Motor neuron (in vitro differentiated cells): ENCODE measurements around the gene FAM124B. TPM values are rescaled to one million over a fixed set of nuclear protein-coding genes. Genes with fewer than 3 reads are reported as not detected.
"Not testable (repeated sequence)": the region's sequence is repeated elsewhere in the genome, so short reads cannot be mapped to it uniquely, and the experiment has no call there.

Experiments used
- ATAC-seq, 8 experiments: fragments of 200-7000 bp; cut with Tn5 transposase; replicated peaks in 6 of 8; 2 replicates each; pipeline ENCODE4 v1.8.0; 2021; ENCODE audit warnings: mild to moderate bottlenecking in 8 of 8, moderate library complexity in 8 of 8
- H3K27ac ChIP-seq, 2 donors: fragments of 250-450 bp; sonication (Bioruptor Pico); 2 replicates each; pipeline ENCODE4 v1.9.0; 2021; ENCODE audit warnings: antibody characterized with exemption in 2 of 2, mild to moderate bottlenecking in 2 of 2, moderate library complexity in 1 of 2
- H3K4me1 ChIP-seq, 2 donors: fragments of 250-450 bp; sonication (Bioruptor Pico); replicated peaks in 1 of 2; 2 replicates each; pipeline ENCODE4 v1.6.1; 2021; ENCODE audit warnings: antibody characterized with exemption in 2 of 2, mild to moderate bottlenecking in 2 of 2, moderate library complexity in 1 of 2
- H3K4me3 ChIP-seq, 5 donors: fragments of 250-450 bp; sonication (Bioruptor Pico); 2 replicates each; pipeline ENCODE4 v1.9.0; 2021; ENCODE audit warnings: antibody characterized with exemption in 5 of 5, mild to moderate bottlenecking in 5 of 5, moderate library complexity in 4 of 5
- WGBS, 10 experiments: fragments of 450-650 bp; shearing (Covaris generic); methylation state at CpG; one replicate each; pipeline ENCODE4 v1.0.0; 2022; 5-methylcytosine and 5-hydroxymethylcytosine counted together
- in situ Hi-C, 9 experiments: fragments of 400-800 bp; cut with MboI; loops; one replicate each; pipeline ENCODE4 v1.15.0; 2021; ENCODE audit warnings: low sequenced_read_pairs in 9 of 9, low pct_unique_long_range_greater_than_20kb in 2 of 9; ENCODE audit not compliant: unreplicated experiment in 9 of 9
- total RNA-seq, 8 experiments: library from RNA; unstranded; fragments of 300-600 nt; gene quantifications; 2 replicates each; pipeline versions ENCODE4 v1.2.3 to v1.2.4, GENCODE V29; 2022

FAM124B gene
- total RNA-seq, 8 experiments from 2014 or later: 0.09 to 0.97 (median 0.23) TPM; not detected in 4

DNA sequence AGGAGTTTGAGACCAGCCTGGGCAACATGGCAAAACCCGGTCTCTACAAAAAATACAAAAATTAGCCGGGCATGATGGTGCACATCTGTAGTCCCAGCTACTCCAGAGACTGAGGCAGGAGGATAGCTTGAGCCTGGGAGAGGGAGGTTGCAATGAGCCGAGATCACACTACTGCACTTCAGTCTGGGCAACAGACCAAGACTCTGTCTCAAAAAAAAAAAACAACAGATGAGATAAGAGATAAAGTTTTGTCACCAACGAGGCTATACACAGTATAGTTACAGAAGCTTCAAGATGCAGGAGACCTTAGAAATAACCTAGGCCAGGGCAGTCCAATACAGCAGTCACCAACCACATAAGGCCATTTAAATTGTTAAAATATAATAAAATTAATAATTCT is 9.4 kb downstream of the FAM124B start:
- in situ Hi-C loops: no loop called here
- ATAC-seq: no peak
- H3K27ac ChIP-seq: no peak overlapping the region
- WGBS, 10 experiments: 0 to 96% (median 58%) methylated on average over 1 to 4 of the region's 4 CpGs; no CpG with 5 or more reads in 1 of the 10 experiments
- H3K4me3 ChIP-seq: no peak overlapping the region
- H3K4me1 ChIP-seq: no peaks in the 10 kb centered on the region

DNA sequence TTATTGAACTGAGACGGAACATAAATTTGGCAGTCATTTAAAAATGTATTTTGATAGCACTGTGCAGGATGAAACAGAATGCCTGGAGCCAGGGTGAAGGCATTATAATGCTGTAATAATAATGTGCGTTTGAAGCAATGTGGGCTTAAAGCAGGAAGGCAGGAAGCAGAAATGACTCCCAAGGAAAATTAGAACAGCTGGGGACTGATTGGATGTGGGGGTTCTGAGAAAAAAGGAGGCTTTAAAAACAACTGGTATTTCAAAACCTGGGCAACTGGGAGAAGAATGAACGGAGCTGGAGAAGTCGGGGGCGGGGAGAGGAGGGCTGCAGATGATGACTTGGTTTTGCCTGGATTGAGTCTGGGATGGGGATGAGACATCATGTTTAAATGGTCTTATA is 12.6 kb downstream of the FAM124B start:
- in situ Hi-C loops: no loop called here
- H3K4me3 ChIP-seq: no peak overlapping the region
- no peak overlapping the region for H3K27ac ChIP-seq
- no peaks in the 10 kb centered on the region for H3K4me1 ChIP-seq
- 35 to 100% (median 86%) methylated on average over 1 to 5 of the region's 5 CpGs; no CpG with 5 or more reads in 1 of the 10 experiments for WGBS, 10 experiments
- no peak for ATAC-seq

DNA sequence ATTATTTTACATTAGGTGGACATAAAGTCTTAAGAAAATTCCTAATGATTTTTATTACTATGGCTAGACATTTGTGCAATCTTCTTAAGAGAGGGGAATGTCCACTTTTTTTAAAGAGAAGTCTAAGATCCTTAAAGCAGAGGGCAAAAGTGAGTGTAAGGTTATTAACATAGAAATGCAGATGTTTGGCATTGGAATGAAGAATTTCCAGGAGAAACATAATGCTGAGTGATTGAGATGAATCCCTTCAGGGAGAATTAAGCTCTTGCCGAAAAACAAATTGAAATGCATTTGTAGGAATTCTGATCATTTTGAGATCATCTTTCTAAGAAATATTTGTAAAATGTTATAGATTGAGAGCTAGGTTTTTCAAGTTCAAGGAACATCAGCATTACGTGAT is 15.0 kb downstream of the FAM124B start:
- H3K27ac ChIP-seq: no peak overlapping the region
- in situ Hi-C loops: no loop called here
- ATAC-seq: peak in 3 of 8 experiments; percentile 27 to 59 (median 32)
- WGBS, 10 experiments: 14 to 100% (median 79%) methylated on average over 1 to 2 of the region's 2 CpGs; no CpG with 5 or more reads in 1 of the 10 experiments
- no peaks in the 10 kb centered on the region for H3K4me1 ChIP-seq
- no peak overlapping the region for H3K4me3 ChIP-seq

DNA sequence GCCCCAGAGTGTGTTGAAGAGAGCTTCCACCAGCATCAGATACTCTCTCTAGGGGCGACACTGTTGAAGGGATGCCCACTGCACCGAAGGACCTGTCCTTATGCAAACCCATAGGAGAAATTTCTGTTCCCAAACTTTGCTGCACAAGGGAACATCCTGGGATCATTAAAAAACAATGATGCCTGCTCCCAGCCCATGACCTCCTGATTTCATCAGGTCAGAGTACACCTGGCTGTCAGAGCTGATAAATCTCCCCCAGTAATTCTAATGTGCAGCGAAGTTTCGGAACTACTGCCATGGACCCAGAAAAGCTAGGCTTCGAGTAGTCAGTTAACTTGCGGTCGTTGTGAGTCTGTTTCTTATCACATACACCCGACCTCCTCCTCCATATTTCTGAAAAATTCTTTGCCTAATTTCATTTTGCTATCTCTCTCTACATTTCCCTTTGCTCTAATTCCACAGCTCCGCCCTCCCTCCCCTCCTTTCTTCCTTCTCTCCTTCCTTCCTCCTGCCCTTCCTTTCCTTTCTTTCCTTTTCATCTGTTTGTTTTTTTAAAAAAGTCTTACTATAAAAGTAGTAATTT is 18.8 kb downstream of the FAM124B start:
- in situ Hi-C loops: no loop called here
- 63 to 100% (median 85%) methylated on average over 2 to 9 of the region's 9 CpGs; no CpG with 5 or more reads in 1 of the 10 experiments for WGBS, 10 experiments
- no peaks in the 10 kb centered on the region for H3K4me1 ChIP-seq
- H3K27ac ChIP-seq: no peak overlapping the region
- H3K4me3 ChIP-seq: no peak overlapping the region
- ATAC-seq: no peak

DNA sequence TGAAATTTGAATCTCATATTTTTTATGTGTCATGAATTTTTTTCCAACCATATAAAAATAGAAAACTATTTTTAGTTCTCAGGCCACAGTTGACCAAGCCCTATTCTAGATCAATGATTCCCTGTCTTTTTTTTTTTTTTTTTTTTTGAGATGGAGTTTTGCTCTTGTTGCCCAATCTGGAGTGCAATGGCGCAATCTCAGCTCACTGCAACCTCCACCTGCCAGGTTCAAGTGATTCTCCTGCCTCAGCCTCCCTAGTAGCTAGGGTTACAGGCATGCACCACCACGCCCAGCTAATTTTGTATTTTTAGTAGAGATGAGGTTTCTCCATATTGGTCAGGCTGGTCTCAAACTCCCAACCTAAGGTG is 19.6 kb downstream of the FAM124B start:
- 40 to 100% (median 67%) methylated on average over 1 to 2 of the region's 2 CpGs; no CpG with 5 or more reads in 2 of the 10 experiments for WGBS, 10 experiments
- in situ Hi-C loops, H3K4me3 ChIP-seq, ATAC-seq, H3K4me1 ChIP-seq, H3K27ac ChIP-seq: not testable (repeated sequence)

DNA sequence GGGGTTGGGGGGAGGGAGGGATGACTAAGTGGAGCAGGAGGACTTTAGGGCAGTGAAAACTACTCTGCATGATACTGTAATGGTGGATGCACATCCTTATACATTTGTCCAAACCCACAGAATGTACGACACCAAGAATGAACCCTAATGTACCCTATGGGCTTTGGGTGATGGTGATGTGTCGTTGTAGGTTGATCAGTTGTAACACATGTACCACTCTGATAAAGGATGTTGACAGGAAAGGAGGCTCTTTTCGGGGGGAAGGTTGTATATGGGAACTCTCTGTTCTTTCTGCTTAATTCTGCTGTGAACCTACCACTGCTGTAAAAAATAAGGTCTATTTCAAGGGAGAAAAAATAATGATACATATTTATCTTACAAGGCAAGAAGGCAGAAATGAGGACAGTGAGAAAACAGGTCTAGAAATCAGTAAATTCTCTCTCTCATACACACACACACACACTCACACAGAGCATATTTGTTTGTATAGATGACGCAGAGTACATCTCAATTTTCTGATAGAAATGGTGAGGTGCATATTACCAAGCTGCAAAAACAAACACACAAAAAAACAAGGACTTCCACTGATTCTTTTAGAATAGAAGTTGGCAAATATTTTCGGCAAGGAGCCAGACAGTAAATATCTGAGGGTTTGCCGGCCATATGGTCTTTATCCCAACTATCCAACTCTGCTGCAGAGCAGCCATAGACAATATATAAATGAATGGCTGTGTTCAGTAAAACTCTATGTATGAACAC is 20.2 kb downstream of the FAM124B start:
- Histone ChIP-seq H3K4me3 (no peak overlapping the region), H3K27ac (no peak overlapping the region), H3K4me1 (no peaks in the 10 kb centered on the region)
- ATAC-seq: peak in 1 of 8 experiments; percentile 23
- in situ Hi-C loops: no loop called here
- WGBS, 10 experiments: 48 to 100% (median 60%) methylated on average over 1 to 6 of the region's 6 CpGs; no CpG with 5 or more reads in 1 of the 10 experiments

DNA sequence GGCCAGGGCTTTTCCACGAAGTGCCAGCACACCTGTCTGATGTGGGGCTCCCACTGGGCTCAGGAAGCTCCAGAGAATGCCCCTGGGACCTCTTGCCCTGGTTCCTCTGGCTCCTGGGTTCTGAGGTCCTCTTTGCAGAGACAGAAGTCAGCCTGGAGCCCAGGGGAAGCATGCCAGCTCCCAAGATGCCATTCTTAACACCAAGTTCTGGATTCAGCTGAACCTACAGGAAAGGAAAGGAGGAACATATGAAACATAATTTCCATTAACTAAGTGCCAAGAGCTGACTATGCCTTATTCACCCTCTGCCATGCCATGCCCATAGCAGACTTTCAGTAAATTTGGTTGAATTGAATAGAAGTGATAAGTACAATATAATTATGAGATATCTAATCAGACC is 21.9 kb downstream of the FAM124B start:
- no peak for ATAC-seq
- 80% methylated on average over 1 of the region's 1 CpG; no CpG with 5 or more reads in 9 of the 10 experiments for WGBS, 10 experiments
- in situ Hi-C loops: no loop called here
- H3K4me1 ChIP-seq: no peaks in the 10 kb centered on the region
- H3K27ac ChIP-seq: no peak overlapping the region
- H3K4me3 ChIP-seq: no peak overlapping the region

DNA sequence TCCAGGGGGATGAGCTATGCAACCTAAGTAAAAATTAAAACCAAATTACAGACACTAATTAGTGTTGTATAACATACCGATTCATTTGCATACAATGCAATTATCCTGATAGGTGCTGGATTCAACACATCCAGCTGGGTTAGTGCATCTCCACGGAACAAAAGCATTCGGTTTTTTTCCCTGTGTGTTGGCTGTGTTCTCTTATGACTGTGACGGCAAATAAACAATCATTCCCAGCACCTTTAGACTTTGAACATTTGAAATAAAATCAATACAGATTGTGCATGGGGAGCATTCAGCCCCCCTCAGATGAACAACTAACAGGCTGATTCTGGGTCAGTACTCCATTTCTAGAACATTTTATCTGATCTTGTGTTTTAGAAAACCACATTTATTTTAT is 22.7 kb downstream of the FAM124B start:
- no peaks in the 10 kb centered on the region for H3K4me1 ChIP-seq
- no peak overlapping the region for H3K27ac ChIP-seq
- ATAC-seq: no peak
- in situ Hi-C loops: no loop called here
- H3K4me3 ChIP-seq: no peak overlapping the region
- WGBS, 10 experiments: 46 to 100% (median 89%) methylated on average over 1 to 4 of the region's 4 CpGs

DNA sequence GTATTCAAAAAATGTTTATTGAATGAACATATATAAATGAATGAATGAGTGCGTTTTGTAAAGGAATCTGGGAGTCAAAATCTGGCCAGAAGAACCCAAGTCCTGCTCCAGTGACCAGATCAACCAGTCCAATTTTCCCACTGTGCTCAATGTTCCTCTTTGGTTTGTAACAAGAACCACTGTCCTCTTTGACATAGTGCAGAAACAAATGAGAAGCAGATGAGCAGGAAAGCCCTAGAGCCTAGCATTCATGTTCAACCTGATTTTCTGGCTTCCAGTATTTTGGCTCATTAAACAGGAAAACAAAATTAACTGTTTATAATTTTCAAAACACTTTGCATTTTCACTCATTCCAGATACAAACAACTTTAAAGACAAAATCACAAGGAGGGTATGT is 23.2 kb downstream of the FAM124B start:
- H3K4me1 ChIP-seq: no peaks in the 10 kb centered on the region
- ATAC-seq: peak in 1 of 8 experiments; percentile 17
- in situ Hi-C loops: no loop called here
- H3K4me3 ChIP-seq: no peak overlapping the region
- 0 to 100% (median 83%) methylated on average over 1 of the region's 1 CpG; no CpG with 5 or more reads in 2 of the 10 experiments for WGBS, 10 experiments
- no peak overlapping the region for H3K27ac ChIP-seq

DNA sequence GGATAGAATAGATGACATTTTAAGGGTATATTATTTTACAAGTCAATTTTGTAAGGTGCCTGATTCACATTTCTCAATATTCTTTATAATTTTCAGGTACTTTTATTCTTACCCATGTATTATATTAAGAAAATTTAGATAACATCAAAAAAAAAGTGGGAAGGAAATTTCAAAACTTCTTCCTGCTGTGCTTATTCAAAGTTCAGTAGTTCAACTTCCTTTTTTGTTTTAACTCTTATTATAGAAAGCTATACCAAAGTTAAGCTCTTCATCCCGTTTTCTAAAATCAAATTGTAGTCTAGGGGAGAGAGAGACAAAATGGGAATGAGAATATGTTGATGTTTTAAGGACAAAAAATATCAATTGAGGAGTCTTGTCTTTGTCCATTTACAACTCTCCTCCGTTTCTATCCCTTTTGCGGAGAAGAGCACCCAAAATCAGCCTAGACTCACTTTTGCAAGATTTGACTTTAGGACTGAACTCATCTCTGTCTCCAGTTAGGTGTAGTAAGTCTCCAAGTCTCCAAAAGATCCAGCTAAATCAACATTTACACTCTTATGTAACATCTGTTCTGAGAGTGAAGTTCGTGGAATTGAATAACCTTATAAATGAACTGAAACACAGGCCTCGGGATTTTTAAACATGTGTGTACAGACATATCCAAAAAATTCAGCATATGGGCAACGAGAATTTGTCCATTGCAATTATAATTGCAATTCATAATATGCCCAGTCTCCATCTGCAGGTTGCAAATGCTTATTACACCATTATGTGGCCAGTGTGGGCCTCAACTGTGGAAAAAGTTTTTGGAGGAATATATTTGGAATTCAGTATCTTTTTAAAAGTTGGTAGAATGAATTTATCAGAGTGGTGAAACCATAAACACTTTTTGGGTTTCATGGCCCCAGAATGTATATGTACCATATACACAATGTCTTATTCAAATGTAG is 23.9 kb downstream of the FAM124B start:
- in situ Hi-C loops: no loop called here
- 20 to 84% (median 78%) methylated on average over 3 to 6 of the region's 6 CpGs for WGBS, 10 experiments

DNA sequence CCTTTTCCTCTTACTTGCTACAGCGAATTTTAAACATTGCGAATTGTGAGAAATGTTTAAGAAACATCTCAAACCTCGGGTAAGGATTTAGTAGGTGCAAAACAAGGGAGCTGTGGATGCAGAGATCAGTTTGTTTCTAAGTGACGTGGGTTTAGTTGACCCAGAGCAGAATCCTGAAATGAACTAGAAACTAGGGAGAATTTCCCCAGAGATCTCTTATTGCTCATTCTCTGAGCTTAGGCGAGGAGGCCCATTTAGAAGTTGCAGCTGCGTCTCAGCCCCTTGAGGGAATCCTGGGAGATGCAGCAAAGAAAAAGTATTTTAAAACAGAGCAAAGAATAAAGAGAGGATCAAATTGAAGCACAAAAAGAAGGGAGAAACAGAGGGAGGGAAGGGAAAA is 29.3 kb downstream of the FAM124B start:
- Histone ChIP-seq H3K4me3 (no peak overlapping the region), H3K27ac (no peak overlapping the region), H3K4me1 (no peaks in the 10 kb centered on the region)
- 71 to 92% (median 84%) methylated on average over 3 to 6 of the region's 6 CpGs for WGBS, 10 experiments
- in situ Hi-C loops: loop anchor here in 6 of 9 experiments (25.0 kb wide), 3 partner anchors 265 to 1290 kb away; no protein-coding TSS in a partner anchor
- ATAC-seq: no peak

More for the DNA sequence above, 23.9 kb downstream of the FAM124B start:
- peak in 3 of 8 experiments; percentile 46 to 80 (median 62) for ATAC-seq
- no peaks in the 10 kb centered on the region for H3K4me1 ChIP-seq
- H3K4me3 ChIP-seq: no peak overlapping the region
- no peak overlapping the region for H3K27ac ChIP-seq

DNA sequence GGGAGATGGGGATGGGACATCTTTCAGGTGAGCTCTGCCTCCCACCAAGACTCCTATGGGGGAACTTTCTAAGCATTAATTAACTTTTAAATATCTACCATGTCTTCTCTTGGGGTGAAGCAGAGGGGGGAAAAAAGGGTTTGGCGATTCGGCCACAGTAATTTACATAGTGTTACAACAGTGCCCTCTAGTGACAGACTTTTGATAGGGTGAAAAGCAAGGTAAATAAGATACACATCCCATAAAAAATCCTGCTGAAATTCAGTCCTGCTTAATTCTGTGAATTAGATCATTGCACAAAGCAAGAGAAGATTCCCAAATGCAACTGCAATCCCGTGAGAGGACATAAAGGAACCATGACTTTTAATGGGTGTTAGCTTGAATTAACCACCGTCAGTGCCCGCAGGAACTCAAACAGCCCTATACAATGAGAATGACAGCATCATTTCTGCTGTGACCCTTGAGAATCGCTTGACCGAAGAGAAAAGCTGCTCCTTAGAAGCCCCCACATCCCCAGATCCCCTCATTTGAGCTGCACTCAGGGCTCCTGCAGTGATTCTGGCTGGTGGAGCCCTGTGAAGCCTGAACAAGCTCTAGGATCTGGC is 32.8 kb downstream of the FAM124B start:
- H3K27ac ChIP-seq: no peak overlapping the region
- ATAC-seq: peak in 1 of 8 experiments; percentile 20
- no peaks in the 10 kb centered on the region for H3K4me1 ChIP-seq
- in situ Hi-C loops: loop anchor here in 6 of 9 experiments (10.0 to 25.0 kb wide), 4 partner anchors 268 to 1293 kb away; no protein-coding TSS in a partner anchor
- no peak overlapping the region for H3K4me3 ChIP-seq
- 10 to 73% (median 67%) methylated on average over 2 to 5 of the region's 7 CpGs; no CpG with 5 or more reads in 1 of the 10 experiments for WGBS, 10 experiments
